Progenitor cell of endocrine pancreas (in vitro differentiated cells): ENCODE results near the gene TMEM179B. TPM values are rescaled to one million over a fixed set of nuclear protein-coding genes. Genes with fewer than 3 reads are reported as not detected.

Experiments
- DNase-seq: peaks from one replicate; pipeline ENCODE4 v3.0.0; 2021; ENCODE audit warnings: low spot score; ENCODE audit not compliant: unreplicated experiment
- H3K27ac Mint-ChIP-seq: 2 replicates; pipeline ENCODE4 v1.8.0; 2021; ENCODE audit warnings: mild to moderate bottlenecking, moderate library complexity, mixed read lengths
- H3K27me3 Mint-ChIP-seq: 2 replicates; pipeline ENCODE4 v1.8.0; 2021; ENCODE audit warnings: mixed read lengths
- H3K36me3 Mint-ChIP-seq: 2 replicates; pipeline ENCODE4 v1.8.0; 2022; ENCODE audit warnings: mixed read lengths; ENCODE audit not compliant: insufficient read depth
- H3K4me1 Mint-ChIP-seq: 2 replicates; pipeline ENCODE4 v1.8.0; 2021; ENCODE audit warnings: low read depth, mixed read lengths
- H3K4me3 Mint-ChIP-seq: 2 replicates; pipeline ENCODE4 v1.8.0; 2021; ENCODE audit warnings: low read depth, mild to moderate bottlenecking, moderate library complexity, mixed read lengths
- H3K9me3 Mint-ChIP-seq: 2 replicates; pipeline ENCODE4 v1.8.0; 2021; ENCODE audit warnings: low read depth, mixed read lengths
- CTCF ChIP-seq: fragments of 200-600 bp; sonication (generic); IDR thresholded peaks from one replicate; pipeline ENCODE4 v1.5.0; 2021; ENCODE audit warnings: antibody characterized with exemption, mild to moderate bottlenecking; ENCODE audit not compliant: unreplicated experiment
- total RNA-seq: library from RNA; stranded (reverse); gene quantifications from 2 replicates; pipeline ENCODE4 v1.2.1, GENCODE V29; 2021

The TMEM179B gene
- total RNA-seq, 1 donor from 2014 or later: 38.4 TPM

DNA sequence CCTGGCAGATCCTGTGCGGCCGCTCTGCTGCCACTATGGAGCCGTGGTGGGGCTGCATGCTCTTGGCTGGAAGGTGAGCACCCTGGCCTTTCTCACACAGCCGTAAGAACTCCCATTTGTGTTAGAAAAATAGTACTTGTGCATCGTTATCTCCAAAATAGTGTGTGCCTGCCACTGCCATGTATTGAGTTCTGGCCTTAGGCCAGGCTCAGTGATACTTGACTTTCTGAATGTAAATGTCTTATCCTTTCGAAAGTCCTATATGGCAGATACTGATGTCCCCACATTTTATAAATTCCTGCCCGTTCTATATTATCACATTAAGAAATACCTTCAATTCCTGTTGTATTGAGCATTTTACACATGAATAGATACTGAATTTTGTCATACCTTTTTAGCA is 4.4 kb upstream of the TMEM179B start:
- DNase-seq: no peak
- H3K9me3 Mint-ChIP-seq: no peaks in the 10 kb centered on the region
- no peak overlapping the region for H3K4me3 Mint-ChIP-seq
- H3K36me3 Mint-ChIP-seq: peaks cover 12% of the 10 kb centered on the region
- no peaks in the 10 kb centered on the region for H3K27me3 Mint-ChIP-seq
- TF ChIP-seq CTCF: no peak
- H3K4me1 Mint-ChIP-seq: peaks cover 4% of the 10 kb centered on the region
- H3K27ac Mint-ChIP-seq: no peak overlapping the region

- Mint-ChIP-seq H3K36me3 (peaks cover 8% of the 10 kb centered on the region), H3K4me3 (peak overlapping the region; percentile 69), H3K27me3 (no peaks in the 10 kb centered on the region), H3K9me3 (no peaks in the 10 kb centered on the region), H3K4me1 (peaks cover 17% of the 10 kb centered on the region), H3K27ac (peak overlapping the region; percentile 76)
- TF ChIP-seq CTCF: peak; percentile 93
- peak; percentile 85 for DNase-seq
These were observed 741 bp upstream of the TMEM179B start for GRCh38 chr11:62786318-62787004.

DNA sequence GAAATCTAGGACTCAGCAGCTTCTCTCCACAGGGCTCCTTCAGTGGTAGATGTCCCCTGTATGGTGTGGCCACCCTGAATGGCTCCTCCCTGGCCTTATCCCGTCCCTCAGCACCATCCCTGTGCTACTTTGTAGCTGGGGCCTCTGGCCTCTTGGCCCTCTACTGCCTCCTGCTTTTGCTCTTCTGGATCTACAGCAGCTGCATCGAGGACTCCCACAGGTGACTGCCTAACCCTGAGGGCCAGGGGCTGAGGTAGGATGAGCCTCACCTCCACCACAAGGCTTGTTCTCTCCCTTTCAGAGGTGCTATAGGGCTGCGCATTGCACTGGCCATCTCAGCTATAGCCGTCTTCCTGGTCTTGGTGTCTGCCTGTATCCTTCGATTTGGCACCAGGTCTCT is 1.8 kb downstream of the TMEM179B start:
- Mint-ChIP-seq H3K27ac (peak overlapping the region; percentile 98), H3K9me3 (no peaks in the 10 kb centered on the region), H3K36me3 (peaks cover 6% of the 10 kb centered on the region), H3K4me3 (peak overlapping the region; percentile 68), H3K4me1 (peaks cover 23% of the 10 kb centered on the region), H3K27me3 (no peaks in the 10 kb centered on the region)
- no peak for TF ChIP-seq CTCF
- DNase-seq: no peak

- no peaks in the 10 kb centered on the region for H3K27me3 Mint-ChIP-seq
- peak overlapping the region; percentile 98 for H3K27ac Mint-ChIP-seq
- peaks cover 24% of the 10 kb centered on the region for H3K4me1 Mint-ChIP-seq
- peaks cover 11% of the 10 kb centered on the region for H3K36me3 Mint-ChIP-seq
- no peak for TF ChIP-seq CTCF
- DNase-seq: no peak
- no peaks in the 10 kb centered on the region for H3K9me3 Mint-ChIP-seq
- H3K4me3 Mint-ChIP-seq: peak overlapping the region; percentile 68
These were observed 2.4 kb downstream of the TMEM179B start for GRCh38 chr11:62789576-62789975.

DNA sequence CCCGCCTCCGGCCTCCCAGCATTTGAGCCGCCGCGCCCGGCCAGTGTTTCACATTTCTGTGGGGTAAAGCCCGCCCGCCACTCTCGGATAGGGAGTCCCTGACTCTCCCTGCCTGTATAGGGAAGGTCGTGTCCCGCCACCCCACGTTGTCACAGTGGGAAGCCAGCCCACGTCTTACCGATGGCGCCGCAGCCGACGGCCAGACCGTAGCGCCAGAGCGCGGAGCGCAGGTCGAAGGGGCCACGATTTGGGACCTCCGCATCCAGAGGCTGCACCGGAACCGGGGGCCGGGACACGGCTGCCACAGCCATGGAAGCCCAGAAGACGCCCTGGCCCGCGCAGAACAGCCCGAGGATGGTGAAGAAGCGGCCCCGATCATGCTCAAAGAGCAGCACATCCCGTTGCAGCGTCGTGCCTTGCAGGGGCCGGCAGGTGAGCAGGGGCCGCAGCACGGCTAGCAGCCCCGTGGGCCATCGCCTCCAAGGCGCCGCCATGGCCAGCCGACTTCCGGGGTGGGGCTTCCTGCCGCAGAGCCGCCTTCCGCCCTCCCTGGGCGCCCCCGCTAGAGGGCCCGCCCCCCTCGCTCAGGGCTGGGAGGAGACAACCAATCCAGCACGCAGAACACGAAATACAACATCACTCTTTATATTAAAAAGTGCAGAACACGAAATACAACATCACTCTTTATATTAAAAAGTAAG is 4.4 kb downstream of the TMEM179B start, which contains the start of gene TMEM223:
TSS of gene TMEM223 (minus strand) at position 506 of the 701 bp plus-strand sequence. CDS start at position 494, 12 bp downstream.
- no peaks in the 10 kb centered on the region for H3K27me3 Mint-ChIP-seq
- peaks cover 22% of the 10 kb centered on the region for H3K4me1 Mint-ChIP-seq
- peak; percentile 26 for TF ChIP-seq CTCF
- peaks cover 22% of the 10 kb centered on the region for H3K36me3 Mint-ChIP-seq
- H3K9me3 Mint-ChIP-seq: no peaks in the 10 kb centered on the region
- DNase-seq: peak; percentile 72
- H3K27ac Mint-ChIP-seq: peak within 1 kb of the TSS; percentile 91
- H3K4me3 Mint-ChIP-seq: peak within 1 kb of the TSS; percentile 86
